ENCODE measurements around the gene SCMH1. TPM values are rescaled to one million over a fixed set of nuclear protein-coding genes. Genes with fewer than 3 reads are reported as not detected.

SCMH1 gene
- total and polyA plus RNA-seq, 2 experiments from 2014 or later = 15.0 to 19.4 TPM

DNA sequence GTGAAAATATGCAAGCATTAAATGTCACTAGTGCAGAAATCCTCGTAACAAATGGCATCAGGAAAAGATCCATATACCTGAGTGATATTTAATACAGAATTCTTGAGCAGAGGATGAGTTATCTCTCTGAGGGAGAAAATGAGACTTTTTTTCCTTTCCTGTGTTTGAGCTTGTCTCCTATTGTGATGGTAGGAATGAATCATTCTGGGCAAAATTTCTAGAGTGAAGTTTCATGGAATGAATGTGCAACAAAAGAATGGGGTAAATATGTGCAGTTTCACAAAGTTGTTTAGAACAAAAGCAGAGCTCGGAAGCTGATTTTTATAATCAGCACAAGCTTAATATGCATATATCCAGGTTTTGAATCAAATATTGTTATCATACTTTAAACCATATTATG lies 258.0 kb downstream of the SCMH1 start:
- Mint-ChIP-seq H3K4me1 (peaks cover 18% of the 10 kb centered on the region), H3K36me3 (ENCODE audit: low read depth) (peaks cover 69% of the 10 kb centered on the region), H3K27ac (no peak overlapping the region), H3K9me3 (no peaks in the 10 kb centered on the region), H3K4me3 (no peak overlapping the region), H3K27me3 (ENCODE audit: insufficient read depth, low read depth, poor library complexity) (peaks cover 8% of the 10 kb centered on the region)
- no peak for ATAC-seq
- TF ChIP-seq POLR2AphosphoS5 (IDR thresholded peaks at IDR 0.05; ENCODE audit: low read depth) (no peak), EZH2phosphoT487 (IDR thresholded peaks at IDR 0.05; ENCODE audit: unreplicated experiment) (no peak), JUNB (IDR thresholded peaks at IDR 0.05; ENCODE audit: unreplicated experiment) (no peak), NANOG (IDR thresholded peaks at IDR 0.05; ENCODE audit: borderline replicate concordance) (no peak), STAT1 (IDR thresholded peaks at IDR 0.05; ENCODE audit: unreplicated experiment) (no peak), ZNF114 (CRISPR knock-in tag; IDR thresholded peaks at IDR 0.05) (no peak), EZH2 (IDR thresholded peaks at IDR 0.05; ENCODE audit: low read depth, unreplicated experiment) (no peak), CREB1 (CRISPR knock-in tag; IDR thresholded peaks at IDR 0.05; ENCODE audit: low read depth) (no peak), ZNF331 (CRISPR knock-in tag; IDR thresholded peaks at IDR 0.05; ENCODE audit: low read depth) (no peak)
- TF ChIP-seq, protein P1, sequence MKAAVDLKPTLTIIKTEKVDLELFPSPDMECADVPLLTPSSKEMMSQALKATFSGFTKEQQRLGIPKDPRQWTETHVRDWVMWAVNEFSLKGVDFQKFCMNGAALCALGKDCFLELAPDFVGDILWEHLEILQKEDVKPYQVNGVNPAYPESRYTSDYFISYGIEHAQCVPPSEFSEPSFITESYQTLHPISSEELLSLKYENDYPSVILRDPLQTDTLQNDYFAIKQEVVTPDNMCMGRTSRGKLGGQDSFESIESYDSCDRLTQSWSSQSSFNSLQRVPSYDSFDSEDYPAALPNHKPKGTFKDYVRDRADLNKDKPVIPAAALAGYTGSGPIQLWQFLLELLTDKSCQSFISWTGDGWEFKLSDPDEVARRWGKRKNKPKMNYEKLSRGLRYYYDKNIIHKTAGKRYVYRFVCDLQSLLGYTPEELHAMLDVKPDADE (IDR thresholded peaks at IDR 0.05) = no peak
- TF ChIP-seq, protein P2, sequence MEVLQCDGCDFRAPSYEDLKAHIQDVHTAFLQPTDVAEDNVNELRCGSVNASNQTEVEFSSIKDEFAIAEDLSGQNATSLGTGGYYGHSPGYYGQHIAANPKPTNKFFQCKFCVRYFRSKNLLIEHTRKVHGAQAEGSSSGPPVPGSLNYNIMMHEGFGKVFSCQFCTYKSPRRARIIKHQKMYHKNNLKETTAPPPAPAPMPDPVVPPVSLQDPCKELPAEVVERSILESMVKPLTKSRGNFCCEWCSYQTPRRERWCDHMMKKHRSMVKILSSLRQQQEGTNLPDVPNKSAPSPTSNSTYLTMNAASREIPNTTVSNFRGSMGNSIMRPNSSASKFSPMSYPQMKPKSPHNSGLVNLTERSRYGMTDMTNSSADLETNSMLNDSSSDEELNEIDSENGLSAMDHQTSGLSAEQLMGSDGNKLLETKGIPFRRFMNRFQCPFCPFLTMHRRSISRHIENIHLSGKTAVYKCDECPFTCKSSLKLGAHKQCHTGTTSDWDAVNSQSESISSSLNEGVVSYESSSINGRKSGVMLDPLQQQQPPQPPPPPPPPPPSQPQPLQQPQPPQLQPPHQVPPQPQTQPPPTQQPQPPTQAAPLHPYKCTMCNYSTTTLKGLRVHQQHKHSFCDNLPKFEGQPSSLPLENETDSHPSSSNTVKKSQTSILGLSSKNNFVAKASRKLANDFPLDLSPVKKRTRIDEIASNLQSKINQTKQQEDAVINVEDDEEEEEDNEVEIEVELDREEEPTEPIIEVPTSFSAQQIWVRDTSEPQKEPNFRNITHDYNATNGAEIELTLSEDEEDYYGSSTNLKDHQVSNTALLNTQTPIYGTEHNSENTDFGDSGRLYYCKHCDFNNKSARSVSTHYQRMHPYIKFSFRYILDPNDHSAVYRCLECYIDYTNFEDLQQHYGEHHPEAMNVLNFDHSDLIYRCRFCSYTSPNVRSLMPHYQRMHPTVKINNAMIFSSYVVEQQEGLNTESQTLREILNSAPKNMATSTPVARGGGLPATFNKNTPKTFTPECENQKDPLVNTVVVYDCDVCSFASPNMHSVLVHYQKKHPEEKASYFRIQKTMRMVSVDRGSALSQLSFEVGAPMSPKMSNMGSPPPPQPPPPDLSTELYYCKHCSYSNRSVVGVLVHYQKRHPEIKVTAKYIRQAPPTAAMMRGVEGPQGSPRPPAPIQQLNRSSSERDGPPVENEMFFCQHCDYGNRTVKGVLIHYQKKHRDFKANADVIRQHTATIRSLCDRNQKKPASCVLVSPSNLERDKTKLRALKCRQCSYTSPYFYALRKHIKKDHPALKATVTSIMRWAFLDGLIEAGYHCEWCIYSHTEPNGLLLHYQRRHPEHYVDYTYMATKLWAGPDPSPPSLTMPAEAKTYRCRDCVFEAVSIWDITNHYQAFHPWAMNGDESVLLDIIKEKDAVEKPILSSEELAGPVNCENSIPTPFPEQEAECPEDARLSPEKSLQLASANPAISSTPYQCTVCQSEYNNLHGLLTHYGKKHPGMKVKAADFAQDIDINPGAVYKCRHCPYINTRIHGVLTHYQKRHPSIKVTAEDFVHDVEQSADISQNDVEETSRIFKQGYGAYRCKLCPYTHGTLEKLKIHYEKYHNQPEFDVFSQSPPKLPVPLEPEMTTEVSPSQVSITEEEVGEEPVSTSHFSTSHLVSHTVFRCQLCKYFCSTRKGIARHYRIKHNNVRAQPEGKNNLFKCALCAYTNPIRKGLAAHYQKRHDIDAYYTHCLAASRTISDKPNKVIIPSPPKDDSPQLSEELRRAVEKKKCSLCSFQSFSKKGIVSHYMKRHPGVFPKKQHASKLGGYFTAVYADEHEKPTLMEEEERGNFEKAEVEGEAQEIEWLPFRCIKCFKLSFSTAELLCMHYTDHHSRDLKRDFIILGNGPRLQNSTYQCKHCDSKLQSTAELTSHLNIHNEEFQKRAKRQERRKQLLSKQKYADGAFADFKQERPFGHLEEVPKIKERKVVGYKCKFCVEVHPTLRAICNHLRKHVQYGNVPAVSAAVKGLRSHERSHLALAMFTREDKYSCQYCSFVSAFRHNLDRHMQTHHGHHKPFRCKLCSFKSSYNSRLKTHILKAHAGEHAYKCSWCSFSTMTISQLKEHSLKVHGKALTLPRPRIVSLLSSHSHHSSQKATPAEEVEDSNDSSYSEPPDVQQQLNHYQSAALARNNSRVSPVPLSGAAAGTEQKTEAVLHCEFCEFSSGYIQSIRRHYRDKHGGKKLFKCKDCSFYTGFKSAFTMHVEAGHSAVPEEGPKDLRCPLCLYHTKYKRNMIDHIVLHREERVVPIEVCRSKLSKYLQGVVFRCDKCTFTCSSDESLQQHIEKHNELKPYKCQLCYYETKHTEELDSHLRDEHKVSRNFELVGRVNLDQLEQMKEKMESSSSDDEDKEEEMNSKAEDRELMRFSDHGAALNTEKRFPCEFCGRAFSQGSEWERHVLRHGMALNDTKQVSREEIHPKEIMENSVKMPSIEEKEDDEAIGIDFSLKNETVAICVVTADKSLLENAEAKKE (CRISPR knock-in tag; IDR thresholded peaks at IDR 0.05) = no peak
- TF ChIP-seq, protein P3, sequence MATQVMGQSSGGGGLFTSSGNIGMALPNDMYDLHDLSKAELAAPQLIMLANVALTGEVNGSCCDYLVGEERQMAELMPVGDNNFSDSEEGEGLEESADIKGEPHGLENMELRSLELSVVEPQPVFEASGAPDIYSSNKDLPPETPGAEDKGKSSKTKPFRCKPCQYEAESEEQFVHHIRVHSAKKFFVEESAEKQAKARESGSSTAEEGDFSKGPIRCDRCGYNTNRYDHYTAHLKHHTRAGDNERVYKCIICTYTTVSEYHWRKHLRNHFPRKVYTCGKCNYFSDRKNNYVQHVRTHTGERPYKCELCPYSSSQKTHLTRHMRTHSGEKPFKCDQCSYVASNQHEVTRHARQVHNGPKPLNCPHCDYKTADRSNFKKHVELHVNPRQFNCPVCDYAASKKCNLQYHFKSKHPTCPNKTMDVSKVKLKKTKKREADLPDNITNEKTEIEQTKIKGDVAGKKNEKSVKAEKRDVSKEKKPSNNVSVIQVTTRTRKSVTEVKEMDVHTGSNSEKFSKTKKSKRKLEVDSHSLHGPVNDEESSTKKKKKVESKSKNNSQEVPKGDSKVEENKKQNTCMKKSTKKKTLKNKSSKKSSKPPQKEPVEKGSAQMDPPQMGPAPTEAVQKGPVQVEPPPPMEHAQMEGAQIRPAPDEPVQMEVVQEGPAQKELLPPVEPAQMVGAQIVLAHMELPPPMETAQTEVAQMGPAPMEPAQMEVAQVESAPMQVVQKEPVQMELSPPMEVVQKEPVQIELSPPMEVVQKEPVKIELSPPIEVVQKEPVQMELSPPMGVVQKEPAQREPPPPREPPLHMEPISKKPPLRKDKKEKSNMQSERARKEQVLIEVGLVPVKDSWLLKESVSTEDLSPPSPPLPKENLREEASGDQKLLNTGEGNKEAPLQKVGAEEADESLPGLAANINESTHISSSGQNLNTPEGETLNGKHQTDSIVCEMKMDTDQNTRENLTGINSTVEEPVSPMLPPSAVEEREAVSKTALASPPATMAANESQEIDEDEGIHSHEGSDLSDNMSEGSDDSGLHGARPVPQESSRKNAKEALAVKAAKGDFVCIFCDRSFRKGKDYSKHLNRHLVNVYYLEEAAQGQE (IDR thresholded peaks at IDR 0.05; ENCODE audit: unreplicated experiment) = no peak
- TF ChIP-seq, protein P4, sequence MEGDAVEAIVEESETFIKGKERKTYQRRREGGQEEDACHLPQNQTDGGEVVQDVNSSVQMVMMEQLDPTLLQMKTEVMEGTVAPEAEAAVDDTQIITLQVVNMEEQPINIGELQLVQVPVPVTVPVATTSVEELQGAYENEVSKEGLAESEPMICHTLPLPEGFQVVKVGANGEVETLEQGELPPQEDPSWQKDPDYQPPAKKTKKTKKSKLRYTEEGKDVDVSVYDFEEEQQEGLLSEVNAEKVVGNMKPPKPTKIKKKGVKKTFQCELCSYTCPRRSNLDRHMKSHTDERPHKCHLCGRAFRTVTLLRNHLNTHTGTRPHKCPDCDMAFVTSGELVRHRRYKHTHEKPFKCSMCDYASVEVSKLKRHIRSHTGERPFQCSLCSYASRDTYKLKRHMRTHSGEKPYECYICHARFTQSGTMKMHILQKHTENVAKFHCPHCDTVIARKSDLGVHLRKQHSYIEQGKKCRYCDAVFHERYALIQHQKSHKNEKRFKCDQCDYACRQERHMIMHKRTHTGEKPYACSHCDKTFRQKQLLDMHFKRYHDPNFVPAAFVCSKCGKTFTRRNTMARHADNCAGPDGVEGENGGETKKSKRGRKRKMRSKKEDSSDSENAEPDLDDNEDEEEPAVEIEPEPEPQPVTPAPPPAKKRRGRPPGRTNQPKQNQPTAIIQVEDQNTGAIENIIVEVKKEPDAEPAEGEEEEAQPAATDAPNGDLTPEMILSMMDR (conservative IDR thresholded peaks at IDR 0.05; ENCODE audit: low read depth in 2 of 2) = no peak
- no peak overlapping the region for H3K4me3 ChIP-seq
- H3K36me3 ChIP-seq (ENCODE audit: insufficient read depth) = peaks cover 52% of the 10 kb centered on the region
- H3F3A ChIP-seq (replicated peaks; ENCODE audit: low read depth) = 0 out of 2 replicates have a peak, but pooled peaks cover 3% of the 10 kb centered on the region
- no peak for DNase-seq (ENCODE audit: low spot score)
- H4K20me1 ChIP-seq (replicated peaks; ENCODE audit: insufficient read depth) = peaks cover 33% of the 10 kb centered on the region
- H3K79me2 ChIP-seq (replicated peaks; ENCODE audit: insufficient read depth) = peaks cover 60% of the 10 kb centered on the region
- no peaks in the 10 kb centered on the region for H3K9me2 ChIP-seq (ENCODE audit: insufficient read depth)
- H2AFZ ChIP-seq = no peak overlapping the region
- H3K4me2 ChIP-seq = no peak overlapping the region
- no peaks in the 10 kb centered on the region for H3K27me3 ChIP-seq (ENCODE audit: insufficient read depth)
- H3K27ac ChIP-seq (ENCODE audit: low read depth) = no peak overlapping the region
- H3K4me1 ChIP-seq (ENCODE audit: insufficient read depth) = peaks cover 19% of the 10 kb centered on the region
